AG04450 (cell line): ENCODE data around the gene FHL1. TPM values are rescaled to one million over a fixed set of nuclear protein-coding genes. Genes with fewer than 3 reads are reported as not detected.
A peak's percentile ranks its signal among the peaks of the same experiment; 100 is the strongest.

Experiments used
- CTCF ChIA-PET: fragments of 300-600, 350-600 bp; formaldehyde crosslinking; extraction: SDS; loops from one replicate; lab custom pipeline; 2022; ENCODE audit warnings: antibody characterized with exemption, inconsistent platforms; lab: Charles Lee
- POLR2A ChIA-PET: fragments of 350-600 bp; formaldehyde crosslinking; extraction: SDS; loops from one replicate; lab custom pipeline; 2021; ENCODE audit warnings: antibody characterized with exemption, inconsistent platforms; lab: Yijun Ruan, JAX
- DNase-seq: peaks from one replicate; pipeline ENCODE4 v3.0.0-alpha.2; 2011; ENCODE audit warnings: low read depth, low spot score
- H3K27ac ChIP-seq: one replicate; pipeline ENCODE4 v1.5.1; 2012; ENCODE audit warnings: low read depth, low read length, control low read depth
- H3K27me3 ChIP-seq: one replicate; pipeline ENCODE4 v1.6.0; 2012; ENCODE audit warnings: low read length; ENCODE audit not compliant: control insufficient read depth, insufficient read depth
- H3K4me3 ChIP-seq: 2 replicates; pipeline ENCODE4 v1.5.1; 2011; ENCODE audit warnings: mild to moderate bottlenecking, low read depth, low read length, control low read depth
- H3K9me3 ChIP-seq: 2 replicates; pipeline ENCODE4 v1.5.1; 2012; ENCODE audit warnings: low read length; ENCODE audit not compliant: control insufficient read depth, insufficient read depth
- polyA plus RNA-seq: library from polyadenylated mRNA; depleted of rRNA; stranded (reverse); fragments of >200 nt; gene quantifications from 2 replicates; pipeline ENCODE4 v1.2.3, GENCODE V29; 2011
- TF ChIP-seq, protein P1 (sequence below): IDR thresholded peaks from 2 replicates; pipeline ENCODE4 v1.5.1; 2011; ENCODE audit warnings: low read depth, low read length, control low read depth, inconsistent platforms

The FHL1 gene
- polyA plus RNA-seq, 1 experiment = 158 TPM

DNA sequence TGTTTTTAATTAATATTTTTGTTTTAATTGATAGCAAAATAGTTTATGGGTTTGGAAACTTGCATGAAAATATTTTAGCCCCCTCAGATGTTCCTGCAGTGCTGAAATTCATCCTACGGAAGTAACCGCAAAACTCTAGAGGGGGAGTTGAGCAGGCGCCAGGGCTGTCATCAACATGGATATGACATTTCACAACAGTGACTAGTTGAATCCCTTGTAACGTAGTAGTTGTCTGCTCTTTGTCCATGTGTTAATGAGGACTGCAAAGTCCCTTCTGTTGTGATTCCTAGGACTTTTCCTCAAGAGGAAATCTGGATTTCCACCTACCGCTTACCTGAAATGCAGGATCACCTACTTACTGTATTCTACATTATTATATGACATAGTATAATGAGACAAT is 63.5 kb downstream of the FHL1 start:
- ChIA-PET POLR2A (no interaction called here), CTCF (interaction anchor here (1.1 to 5.3 kb wide), 4 partner anchors 35 to 181 kb away, joined by 4 to 105 read pairs (median 8); no protein-coding TSS in a partner anchor)
- Histone ChIP-seq H3K27me3 (no peaks in the 10 kb centered on the region), H3K9me3 (no peaks in the 10 kb centered on the region), H3K27ac (no peak overlapping the region), H3K4me3 (no peak overlapping the region)
- no peak for DNase-seq
- TF ChIP-seq, protein P1, sequence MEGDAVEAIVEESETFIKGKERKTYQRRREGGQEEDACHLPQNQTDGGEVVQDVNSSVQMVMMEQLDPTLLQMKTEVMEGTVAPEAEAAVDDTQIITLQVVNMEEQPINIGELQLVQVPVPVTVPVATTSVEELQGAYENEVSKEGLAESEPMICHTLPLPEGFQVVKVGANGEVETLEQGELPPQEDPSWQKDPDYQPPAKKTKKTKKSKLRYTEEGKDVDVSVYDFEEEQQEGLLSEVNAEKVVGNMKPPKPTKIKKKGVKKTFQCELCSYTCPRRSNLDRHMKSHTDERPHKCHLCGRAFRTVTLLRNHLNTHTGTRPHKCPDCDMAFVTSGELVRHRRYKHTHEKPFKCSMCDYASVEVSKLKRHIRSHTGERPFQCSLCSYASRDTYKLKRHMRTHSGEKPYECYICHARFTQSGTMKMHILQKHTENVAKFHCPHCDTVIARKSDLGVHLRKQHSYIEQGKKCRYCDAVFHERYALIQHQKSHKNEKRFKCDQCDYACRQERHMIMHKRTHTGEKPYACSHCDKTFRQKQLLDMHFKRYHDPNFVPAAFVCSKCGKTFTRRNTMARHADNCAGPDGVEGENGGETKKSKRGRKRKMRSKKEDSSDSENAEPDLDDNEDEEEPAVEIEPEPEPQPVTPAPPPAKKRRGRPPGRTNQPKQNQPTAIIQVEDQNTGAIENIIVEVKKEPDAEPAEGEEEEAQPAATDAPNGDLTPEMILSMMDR = no peak

DNA sequence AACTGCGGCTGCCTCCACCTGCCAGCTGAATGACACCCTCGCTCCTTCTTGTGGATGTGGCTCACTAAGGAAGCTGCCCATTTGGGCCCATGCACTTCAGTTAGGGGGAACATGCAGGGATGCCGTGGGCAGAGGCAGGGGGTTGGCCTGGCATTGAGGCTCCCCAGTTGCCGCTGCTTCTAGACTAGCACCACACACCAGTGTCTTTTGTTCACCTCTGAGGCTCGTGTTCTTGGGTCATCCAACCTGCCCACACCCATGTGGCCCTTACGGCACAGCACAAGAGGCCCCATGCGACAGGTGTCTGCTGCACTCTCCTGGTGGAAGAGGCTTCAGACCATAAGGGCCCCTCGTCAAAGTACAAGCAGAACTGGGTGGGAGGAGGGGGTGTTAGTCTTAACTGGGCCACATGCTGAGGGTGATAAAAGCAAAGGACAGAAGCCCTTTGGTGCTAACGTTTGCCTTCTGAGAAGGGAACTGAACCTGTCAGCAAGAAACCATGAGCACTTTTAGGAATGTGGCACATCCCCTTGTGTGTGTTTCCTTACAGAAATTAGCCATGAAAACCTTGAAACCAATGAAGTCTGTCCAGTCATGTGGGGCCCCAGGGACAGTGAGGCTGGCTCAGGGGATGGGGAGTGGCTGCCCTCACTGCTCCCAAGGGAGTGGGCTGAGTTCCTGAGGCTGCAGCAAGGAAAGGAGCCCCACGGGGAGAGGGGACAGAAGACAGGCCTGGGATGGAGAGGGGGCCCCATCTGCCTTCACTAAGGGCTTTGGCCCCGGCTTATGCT is 64.6 kb downstream of the FHL1 start:
- Histone ChIP-seq H3K9me3 (no peaks in the 10 kb centered on the region), H3K4me3 (no peak overlapping the region), H3K27me3 (no peaks in the 10 kb centered on the region), H3K27ac (no peak overlapping the region)
- DNase-seq = no peak
- ChIA-PET POLR2A (no interaction called here), CTCF (interaction anchor here (2.2 kb wide), 1 partner anchor 183 kb away, joined by 8 read pairs; no protein-coding TSS in a partner anchor)
- TF ChIP-seq, protein P1 = no peak

DNA sequence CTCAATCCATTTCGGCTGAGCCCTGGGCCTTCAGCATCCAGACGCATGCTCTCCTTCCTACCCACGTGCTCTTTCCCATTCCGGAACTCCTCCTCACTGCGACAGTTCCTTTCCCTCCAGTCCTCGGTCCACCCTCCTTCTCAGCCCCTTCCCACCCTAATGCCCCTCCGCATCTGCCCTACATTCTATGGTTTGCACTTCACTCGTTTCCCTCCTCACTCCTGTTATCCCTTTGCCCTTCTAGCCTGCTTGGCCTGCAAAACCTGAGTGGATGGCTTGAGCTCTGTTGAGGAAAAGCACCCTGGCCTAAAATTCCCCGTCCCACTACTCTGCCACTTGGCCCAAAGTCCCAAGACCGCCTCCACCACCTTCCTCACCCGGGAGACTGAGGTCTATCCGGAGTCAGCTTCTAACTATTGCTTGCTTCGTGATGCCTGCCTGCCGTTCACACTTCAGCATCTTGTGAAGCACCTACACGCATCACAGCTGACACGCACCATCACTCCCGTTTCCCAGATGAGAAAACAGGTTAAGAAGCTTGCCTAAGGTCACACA is 65.3 kb downstream of the FHL1 start:
- no peak overlapping the region for H3K27ac ChIP-seq
- no peaks in the 10 kb centered on the region for H3K27me3 ChIP-seq
- no peaks in the 10 kb centered on the region for H3K9me3 ChIP-seq
- no peak overlapping the region for H3K4me3 ChIP-seq
- no peak for DNase-seq
- TF ChIP-seq, protein P1 = no peak
- ChIA-PET POLR2A (no interaction called here), CTCF (interaction anchor here (2.2 kb wide), 1 partner anchor 184 kb away, joined by 8 read pairs; no protein-coding TSS in a partner anchor)

DNA sequence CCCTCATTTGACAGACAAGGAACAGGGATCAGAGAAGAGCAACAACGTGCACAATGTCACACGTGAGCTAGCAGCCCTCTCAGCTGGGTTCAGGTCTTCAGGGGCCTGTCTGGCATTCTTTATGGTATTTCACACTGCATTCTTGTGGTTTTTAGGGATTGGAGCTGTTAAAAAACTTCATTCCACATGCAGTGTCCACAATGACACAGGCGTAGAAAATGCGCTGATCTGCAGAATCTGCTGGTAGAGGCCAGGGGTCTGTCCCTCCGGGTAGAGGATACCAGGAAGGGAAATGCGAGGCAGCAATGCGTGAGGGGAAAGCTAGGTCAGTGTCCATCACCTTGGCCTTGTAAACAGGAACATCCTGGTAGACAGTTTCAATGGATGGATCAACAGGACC is 67.2 kb downstream of the FHL1 start:
- DNase-seq = peak; percentile 37
- TF ChIP-seq, protein P1 = no peak
- CTCF ChIA-PET = interaction anchor here (0.7 to 2.7 kb wide), 2 partner anchors 51 to 186 kb away, joined by 3 to 8 read pairs; no protein-coding TSS in a partner anchor
- Histone ChIP-seq H3K9me3 (no peaks in the 10 kb centered on the region), H3K4me3 (no peak overlapping the region), H3K27ac (peak overlapping the region; percentile 52), H3K27me3 (no peaks in the 10 kb centered on the region)
- POLR2A ChIA-PET = interaction anchor here (0.6 to 0.8 kb wide), 3 partner anchors 38 to 161 kb away, joined by 3 to 8 read pairs (median 7); no protein-coding TSS in a partner anchor

DNA sequence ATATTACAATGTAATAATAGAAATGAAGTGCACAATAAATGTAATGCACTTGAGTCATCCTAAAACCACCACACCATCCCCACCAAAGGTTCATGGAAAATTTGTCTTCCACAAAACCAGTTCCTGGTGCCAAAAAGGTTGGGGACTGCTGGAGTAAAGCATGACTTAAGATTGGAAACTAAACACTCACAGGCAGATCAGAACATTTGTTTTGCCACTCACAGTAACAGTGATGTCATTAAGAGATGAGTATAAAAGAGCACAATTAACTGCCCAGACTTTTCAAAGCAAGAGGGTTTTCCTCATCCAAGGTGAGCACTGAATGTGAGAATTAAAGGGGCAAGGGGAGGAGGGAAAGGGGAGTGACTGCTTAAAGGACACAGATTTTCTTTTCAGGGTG is 68.2 kb downstream of the FHL1 start:
- no peak overlapping the region for H3K4me3 ChIP-seq
- POLR2A ChIA-PET = no interaction called here
- DNase-seq = no peak
- H3K27me3 ChIP-seq = no peaks in the 10 kb centered on the region
- CTCF ChIA-PET = interaction anchor here (2.7 kb wide), 1 partner anchor 187 kb away, joined by 8 read pairs; no protein-coding TSS in a partner anchor
- H3K9me3 ChIP-seq = no peaks in the 10 kb centered on the region
- TF ChIP-seq, protein P1 = no peak
- no peak overlapping the region for H3K27ac ChIP-seq
